Ammon's horn (tissue), 1 donor: Measurements from ENCODE around the gene CCM2L.
A peak's percentile ranks its signal among the peaks of the same experiment; 100 is the strongest.

Experiments used
- DNase-seq: peaks from one replicate; pipeline ENCODE4 v3.0.0-alpha.2; 2016; ENCODE audit warnings: low spot score

Gene CCM2L

GRCh38 chr20:31996996-31997395 is 13.2 kb upstream of the CCM2L start:
- DNase-seq, result no peak

- peak; percentile 15 for DNase-seq
Observed at GRCh38 chr20:31998246-31998645, 12.0 kb upstream of the CCM2L start.

DNA sequence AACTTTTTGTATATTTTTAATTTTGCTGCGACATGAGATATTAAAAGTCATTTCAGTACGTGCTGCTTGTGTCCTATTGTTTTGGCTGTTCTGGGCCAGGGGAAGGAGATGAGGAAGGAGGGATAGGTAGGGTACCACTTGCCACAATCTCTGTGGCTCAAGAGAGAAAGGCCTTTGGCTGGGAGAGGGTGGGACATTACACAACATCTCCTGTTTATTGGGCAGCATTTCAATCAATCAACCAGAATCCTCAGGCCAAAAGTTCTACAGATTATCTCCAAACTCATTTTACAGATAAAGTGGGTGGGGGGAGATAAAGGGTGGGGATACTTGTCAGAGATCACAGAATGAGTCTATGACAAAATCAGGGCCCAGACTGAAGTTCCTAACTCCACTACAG is 6.9 kb upstream of the CCM2L start:
- no peak for DNase-seq

DNA sequence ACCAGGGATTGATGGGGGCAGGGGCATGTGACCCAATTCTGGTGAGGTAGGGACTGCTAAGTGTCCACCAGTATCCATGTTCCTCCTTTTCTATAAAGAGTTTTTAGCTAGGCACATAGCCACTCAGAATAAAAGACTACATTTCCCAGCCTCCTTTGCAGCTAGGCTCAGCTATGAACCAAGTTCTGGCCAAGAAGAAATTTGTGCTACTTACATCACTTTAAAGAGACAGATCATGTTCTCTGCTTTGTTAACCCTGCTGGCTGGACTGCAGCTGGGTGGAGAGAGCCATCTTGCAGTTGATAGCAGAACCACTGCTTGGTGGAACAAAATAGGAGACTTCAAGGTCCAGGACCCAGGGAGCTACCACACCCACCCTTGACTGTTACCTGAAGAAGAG is 5.3 kb upstream of the CCM2L start:
- no peak for DNase-seq

- DNase-seq, result no peak
Observed at GRCh38 chr20:32006053-32006452, 4.2 kb upstream of the CCM2L start.

GRCh38 chr20:32006841-32007786 is 3.1 kb upstream of the CCM2L start:
- no peak for DNase-seq

DNA sequence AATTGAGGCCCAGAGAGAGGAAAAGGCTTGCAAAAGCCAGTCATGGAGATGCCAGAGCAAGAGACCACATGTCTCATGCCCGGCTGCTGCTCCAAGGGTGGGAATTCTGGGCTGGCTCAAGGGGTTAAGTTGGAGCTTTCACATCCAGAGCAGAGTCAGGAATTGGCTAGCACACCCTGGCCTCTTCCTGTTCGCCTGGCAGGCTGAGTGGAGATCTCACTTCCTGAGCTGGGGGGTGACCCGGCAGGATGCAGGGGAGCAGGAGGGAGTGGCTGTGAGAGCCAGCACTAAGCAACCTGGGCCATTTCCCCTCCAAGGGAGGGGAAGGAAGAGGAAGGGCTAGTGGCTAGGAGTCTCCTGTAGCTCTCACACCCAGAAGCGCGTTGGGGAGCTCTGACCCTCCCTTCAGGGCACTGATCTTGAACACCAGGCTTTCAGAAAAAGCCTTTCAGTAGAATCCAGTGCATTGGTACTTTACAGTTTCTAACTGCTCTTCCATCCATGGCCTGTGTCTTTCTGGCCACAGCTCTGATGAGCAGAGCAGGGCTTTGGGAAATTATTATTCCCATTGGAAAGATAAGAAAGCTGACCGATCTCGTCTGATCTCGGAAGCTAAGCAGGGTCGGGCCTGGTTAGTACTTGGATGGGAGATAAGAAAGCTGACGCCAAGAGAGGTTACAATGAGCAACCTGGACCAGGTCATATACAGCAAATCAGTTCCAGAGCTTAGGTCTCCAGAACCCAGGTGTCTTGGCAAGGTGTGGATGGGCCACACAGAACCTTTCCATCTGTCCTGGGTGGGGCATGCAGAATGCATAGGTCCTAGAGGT is 2.2 kb upstream of the CCM2L start:
- DNase-seq, result no peak

DNA sequence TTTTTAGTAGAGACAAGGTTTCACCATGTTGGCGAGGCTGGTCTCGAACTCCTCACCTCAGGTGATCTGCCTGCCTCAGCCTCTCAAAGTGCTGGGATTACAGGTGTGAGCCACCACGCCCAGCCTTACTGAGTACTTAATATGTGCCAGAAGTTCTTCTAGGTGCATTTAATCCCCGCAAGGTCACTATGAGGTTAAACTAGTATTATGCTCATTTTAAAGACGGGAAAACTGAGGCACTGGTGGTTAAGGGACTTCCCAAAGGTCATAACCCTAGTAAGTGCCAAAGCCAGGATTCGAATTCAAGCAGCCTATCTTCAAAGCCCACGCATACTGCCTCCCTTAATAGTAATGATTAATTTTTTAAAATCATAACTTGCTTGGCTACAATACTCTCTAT is 674 bp upstream of the CCM2L start:
- no peak for DNase-seq

DNA sequence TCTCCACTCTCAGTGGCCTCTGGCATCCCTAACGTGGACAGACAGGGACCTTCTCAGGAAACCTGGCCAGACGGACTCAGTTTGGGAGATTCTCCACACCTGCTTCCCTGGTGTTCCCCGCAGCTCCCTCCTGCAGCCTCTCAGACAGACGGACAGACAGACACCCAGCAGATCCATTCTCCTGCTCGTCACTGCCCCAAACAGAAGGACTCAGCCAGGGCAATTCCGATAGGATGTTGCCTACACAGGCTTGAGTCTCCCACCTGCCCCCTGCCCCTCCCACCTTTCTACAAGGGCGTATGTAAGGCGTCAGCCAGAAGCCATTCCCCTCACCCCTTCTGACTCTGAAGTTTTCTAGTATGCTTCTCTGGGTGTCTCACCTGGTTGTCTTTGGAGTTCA is 428 bp downstream of the CCM2L start:
- no peak for DNase-seq

GRCh38 chr20:32012159-32012688 is 2.0 kb downstream of the CCM2L start:
- no peak for DNase-seq

DNA sequence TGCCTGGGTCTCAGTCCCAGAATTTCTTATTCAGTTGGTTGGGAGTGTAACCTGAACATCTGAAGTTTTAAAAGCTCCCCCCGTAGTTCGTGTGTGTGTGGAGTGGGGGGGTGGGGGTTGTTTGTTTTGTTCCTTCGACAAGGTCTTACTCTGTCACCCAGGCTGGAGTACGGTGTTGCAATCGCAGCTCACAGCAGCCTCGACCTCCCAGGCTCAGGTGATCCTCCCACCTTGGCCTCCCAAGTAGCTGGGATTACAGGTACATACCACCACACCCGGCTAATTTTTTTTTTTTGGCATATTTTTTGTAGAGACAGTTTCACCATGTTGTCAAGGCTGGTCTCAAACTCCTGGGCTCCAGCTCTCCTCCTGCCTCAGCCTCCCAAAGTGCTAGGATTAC is 3.1 kb downstream of the CCM2L start:
- no peak for DNase-seq

GRCh38 chr20:32017711-32018251 is 7.5 kb downstream of the CCM2L start:
- no peak for DNase-seq

GRCh38 chr20:32018269-32019155 is 8.3 kb downstream of the CCM2L start:
- DNase-seq, result no peak

DNA sequence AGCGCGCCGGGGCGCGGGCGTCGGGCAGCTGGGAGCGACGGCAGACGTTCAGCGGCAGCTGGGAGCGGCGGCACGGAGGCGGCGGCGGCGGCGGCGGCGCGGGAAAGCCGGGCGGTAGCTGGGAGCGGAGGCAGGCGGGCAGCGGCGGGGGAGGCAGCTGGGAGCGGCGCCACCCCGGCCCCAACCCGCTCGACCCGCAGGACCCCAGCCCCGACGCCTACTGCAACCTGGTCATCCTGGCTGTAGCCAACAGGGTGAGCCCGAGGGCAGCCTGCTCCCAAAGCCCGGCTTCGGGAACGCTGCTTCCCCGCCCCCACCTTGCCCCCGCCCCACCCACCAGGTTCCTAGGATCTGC is 8.9 kb downstream of the CCM2L start:
- DNase-seq, result no peak

DNA sequence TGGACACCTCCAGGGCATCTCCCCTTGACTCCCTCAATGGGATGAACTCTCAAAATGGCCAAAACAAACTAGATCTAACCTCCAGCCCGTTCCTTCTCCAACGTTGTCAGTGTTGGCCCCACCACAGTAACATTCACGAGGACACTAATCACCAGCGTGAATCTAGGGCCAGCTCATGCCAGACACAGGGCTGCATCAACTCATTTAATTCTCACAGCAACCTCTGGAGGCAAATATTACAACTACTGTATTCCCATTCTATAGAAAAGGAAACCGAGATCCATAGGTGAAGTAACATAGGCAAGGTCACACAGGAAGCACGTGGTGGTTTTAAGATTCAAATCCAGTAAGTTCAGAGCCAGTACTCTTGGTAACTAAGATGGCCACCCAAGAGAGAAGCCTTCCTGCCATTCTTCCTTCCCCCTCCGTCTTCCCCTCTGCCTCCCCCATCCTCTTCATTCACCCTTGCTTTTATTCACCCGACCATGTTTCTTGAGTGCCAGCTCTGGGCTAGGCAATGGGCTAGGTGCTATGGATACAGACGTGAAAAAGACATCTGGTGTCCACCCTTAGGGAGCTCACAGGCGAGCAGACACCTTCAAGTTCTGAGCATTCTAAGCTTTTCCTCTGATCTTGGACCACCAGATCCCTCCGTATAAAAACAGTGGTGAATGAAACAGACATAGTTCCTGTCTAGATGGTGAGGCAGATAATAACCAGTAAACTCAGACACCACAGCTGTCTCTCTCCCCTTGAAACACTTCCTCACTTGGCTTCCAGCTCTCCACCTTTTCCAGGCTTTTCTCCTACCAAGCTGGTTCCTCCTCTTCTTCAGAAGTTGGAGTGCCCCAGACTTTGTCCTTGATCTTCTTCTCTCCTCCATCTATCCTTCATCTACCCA is 9.6 kb downstream of the CCM2L start:
- DNase-seq, result no peak

DNA sequence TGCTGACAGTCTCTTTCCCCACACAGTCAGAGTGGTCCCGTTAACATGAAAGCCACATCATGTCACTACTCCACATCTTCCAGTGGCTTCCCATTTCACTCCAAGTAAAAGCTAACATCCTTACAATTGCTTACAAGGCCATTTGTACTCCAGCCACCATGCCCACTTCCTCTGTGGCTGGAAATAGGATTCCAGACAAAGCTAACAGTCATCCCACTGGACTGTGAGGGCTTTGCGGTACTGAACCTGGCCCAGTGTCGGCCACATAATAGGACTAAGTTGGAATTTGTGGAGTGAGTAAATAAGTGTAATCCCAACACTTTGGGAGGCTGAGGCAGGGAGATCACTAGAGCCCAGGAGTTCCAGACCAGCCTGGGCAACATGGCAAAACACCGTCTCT is 10.9 kb downstream of the CCM2L start:
- no peak for DNase-seq

DNA sequence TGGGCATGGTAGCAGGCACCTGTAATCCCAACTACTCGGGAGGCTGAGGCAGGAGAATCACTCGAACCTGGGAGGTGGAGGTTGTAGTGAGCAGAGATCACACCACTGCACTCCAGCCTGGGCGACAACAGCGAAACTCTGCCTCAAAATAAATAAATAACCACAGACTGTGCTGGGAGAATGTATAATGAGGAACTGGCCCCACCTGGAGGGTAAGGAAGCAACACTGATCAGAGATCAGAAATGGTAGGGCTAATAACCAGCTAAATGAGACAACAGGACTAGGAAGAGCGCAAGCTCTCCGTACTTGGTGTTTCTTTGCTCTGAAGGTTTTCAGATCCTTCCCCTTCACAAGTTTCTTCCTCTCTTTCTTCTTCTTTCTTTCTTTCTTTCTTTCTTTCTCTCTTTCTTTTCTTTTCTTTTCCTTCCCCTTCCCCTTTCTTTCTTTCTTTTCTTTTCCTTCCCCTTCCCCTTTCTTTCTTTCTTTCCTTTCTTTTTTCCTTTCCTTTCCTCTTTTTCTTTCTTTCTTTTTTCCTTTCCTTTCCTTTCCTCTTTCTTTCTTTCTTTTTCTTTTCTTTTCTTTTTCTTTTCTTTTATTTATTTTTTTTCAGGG is 14.6 kb downstream of the CCM2L start:
- DNase-seq, result no peak

GRCh38 chr20:32027643-32028042 is 17.4 kb downstream of the CCM2L start:
- no peak for DNase-seq

DNA sequence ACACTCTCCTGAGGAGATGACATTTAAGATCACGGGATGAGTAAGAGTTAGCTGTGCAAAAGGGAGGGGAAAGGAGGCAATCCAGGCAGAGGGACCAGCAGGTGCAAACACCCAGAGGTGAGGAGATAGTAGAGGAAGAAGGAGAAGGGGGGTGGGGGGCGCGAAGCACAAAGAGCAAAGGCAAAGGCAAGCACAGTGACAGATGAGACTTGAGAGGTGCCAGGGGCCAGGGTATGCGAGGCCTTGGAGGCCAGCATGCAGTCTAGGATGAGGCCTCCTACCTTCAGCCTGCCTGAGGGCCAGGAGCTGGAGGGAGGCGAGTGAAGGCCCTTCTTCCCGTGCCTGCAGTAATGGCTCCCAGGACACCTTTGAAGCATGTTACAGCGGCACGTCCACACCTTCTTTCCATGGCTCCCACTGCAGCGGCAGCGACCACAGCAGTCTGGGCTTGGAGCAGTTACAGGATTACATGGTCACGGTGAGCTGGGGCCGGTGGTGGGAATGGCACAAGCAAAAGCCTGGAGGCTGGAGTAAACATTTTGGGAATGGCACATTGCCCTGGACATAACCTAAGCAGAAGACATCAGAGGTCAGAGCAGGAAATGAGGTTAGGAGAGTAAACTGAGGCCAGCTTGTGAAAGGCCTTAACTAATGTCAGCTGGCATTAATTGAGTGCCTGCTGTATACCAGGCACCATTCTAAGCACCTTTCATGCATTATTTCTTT is 18.6 kb downstream of the CCM2L start:
- no peak for DNase-seq
